ENCODE results near the gene PDZRN3. TPM values are rescaled to one million over a fixed set of nuclear protein-coding genes. Genes with fewer than 3 reads are reported as not detected.

Gene PDZRN3
- polyA plus RNA-seq, 1 of the 3 experiments (the other 2 are of a cell fraction) = 10.3 TPM

GRCh38 chr3:73626106-73626505 lies 1.4 kb upstream of the PDZRN3 start:
- no peak overlapping the region for H2AFZ ChIP-seq (ENCODE audit: low read depth)
- TF ChIP-seq FOSL2 (IDR thresholded peaks at IDR 0.05; ENCODE audit: borderline replicate concordance, low read depth) (no peak), USF1 (IDR thresholded peaks at IDR 0.05; ENCODE audit: borderline replicate concordance, low read depth) (no peak), YY1 (IDR thresholded peaks at IDR 0.05; ENCODE audit: low read depth) (no peak), FOXM1 (IDR thresholded peaks at IDR 0.05; ENCODE audit: low read depth) (no peak), JUND (IDR thresholded peaks at IDR 0.05) (no peak), RXRA (IDR thresholded peaks at IDR 0.05; ENCODE audit: borderline replicate concordance, low read depth) (no peak), NFIC (IDR thresholded peaks at IDR 0.05; ENCODE audit: borderline replicate concordance) (no peak), GATA2 (CRISPR knock-in tag; IDR thresholded peaks at IDR 0.05) (no peak), SMC3 (IDR thresholded peaks at IDR 0.05; ENCODE audit: low read depth, low read length) (no peak), SIN3A (IDR thresholded peaks at IDR 0.05; ENCODE audit: borderline replicate concordance, low read depth, low read length) (no peak), RAD21 (IDR thresholded peaks at IDR 0.05; ENCODE audit: low read length) (no peak), FOXJ3 (CRISPR knock-in tag; IDR thresholded peaks at IDR 0.05) (no peak), RFX5 (IDR thresholded peaks at IDR 0.05; ENCODE audit: low read length) (no peak)
- TF ChIP-seq, protein P1, sequence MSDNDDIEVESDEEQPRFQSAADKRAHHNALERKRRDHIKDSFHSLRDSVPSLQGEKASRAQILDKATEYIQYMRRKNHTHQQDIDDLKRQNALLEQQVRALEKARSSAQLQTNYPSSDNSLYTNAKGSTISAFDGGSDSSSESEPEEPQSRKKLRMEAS (IDR thresholded peaks at IDR 0.05; ENCODE audit: low read depth) = no peak
- TF ChIP-seq, protein P2, sequence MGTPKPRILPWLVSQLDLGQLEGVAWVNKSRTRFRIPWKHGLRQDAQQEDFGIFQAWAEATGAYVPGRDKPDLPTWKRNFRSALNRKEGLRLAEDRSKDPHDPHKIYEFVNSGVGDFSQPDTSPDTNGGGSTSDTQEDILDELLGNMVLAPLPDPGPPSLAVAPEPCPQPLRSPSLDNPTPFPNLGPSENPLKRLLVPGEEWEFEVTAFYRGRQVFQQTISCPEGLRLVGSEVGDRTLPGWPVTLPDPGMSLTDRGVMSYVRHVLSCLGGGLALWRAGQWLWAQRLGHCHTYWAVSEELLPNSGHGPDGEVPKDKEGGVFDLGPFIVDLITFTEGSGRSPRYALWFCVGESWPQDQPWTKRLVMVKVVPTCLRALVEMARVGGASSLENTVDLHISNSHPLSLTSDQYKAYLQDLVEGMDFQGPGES (IDR thresholded peaks at IDR 0.05; ENCODE audit: low read depth, low read length) = no peak
- H3K4me1 ChIP-seq (ENCODE audit: control insufficient read depth in 1 of 2, insufficient read depth in 2 of 2, low read depth in 1 of 2, low read length in 1 of 2) = peaks cover 0 to 37% of the 10 kb centered on the region in 2 experiments; a peak in 2 of 4 replicates
- H3K4me2 ChIP-seq = peak overlapping the region; percentile 97
- peak overlapping the region in 1 of 2 experiments; percentile 87; a peak in 1 of 4 replicates for H3K4me3 ChIP-seq (ENCODE audit: low read depth in 2 of 2, low read length in 1 of 2)
- no peaks in the 10 kb centered on the region for H3K9me3 ChIP-seq
- DNase-seq = no peak
- WGBS (ENCODE audit: low lambda C conversion rate) = 81% methylated on average over 3 of the region's 3 CpGs
- peaks cover 0 to 2% of the 10 kb centered on the region in 2 experiments for H3K36me3 ChIP-seq (replicated peaks in 1 of 2; ENCODE audit: control insufficient read depth in 1 of 2, insufficient read depth in 2 of 2, low read length in 1 of 2)
- no peak overlapping the region for H3K9ac ChIP-seq
- no peak overlapping the region for H3K27ac ChIP-seq (ENCODE audit: low read depth in 2 of 2, low read length in 1 of 2)
- no peaks in the 10 kb centered on the region for H3F3A ChIP-seq (replicated peaks; ENCODE audit: insufficient read depth)
- peaks cover 21% of the 10 kb centered on the region for H4K20me1 ChIP-seq (ENCODE audit: insufficient read depth)
- POLR2A ChIA-PET = no interaction called here
- H3K27me3 ChIP-seq (ENCODE audit: insufficient read depth) = no peaks in the 10 kb centered on the region
- CTCF ChIA-PET = interaction anchor here (1.3 to 5.4 kb wide), 5 partner anchors 11 to 222 kb away, joined by 3 to 40 read pairs (median 10); no protein-coding TSS in a partner anchor
- peaks cover 31% of the 10 kb centered on the region for H3K79me2 ChIP-seq (ENCODE audit: insufficient read depth)
- no peaks in the 10 kb centered on the region for H3K9me2 ChIP-seq

Data from SK-N-SH (cell line).